Calu3 (cell line): Measurements from ENCODE around the gene SS18L1. TPM values are rescaled to one million over a fixed set of nuclear protein-coding genes. Genes with fewer than 3 reads are reported as not detected.

Experiments used
- BruUV-seq: library from RNA; stranded (reverse); fragments of 400-500 nt; replicated peaks from 2 replicates; lab custom pipeline; 2021; lab: Mats Ljungman, UMichigan
- CTCF ChIA-PET: fragments of 300-600 bp; sonication (Branson Sonifier 250); formaldehyde crosslinking; loops from one replicate; lab custom pipeline; 2022; ENCODE audit warnings: antibody characterized with exemption; lab: Charles Lee
- DNase-seq: peaks from one replicate; pipeline ENCODE4 v3.0.0; 2022
- H3K27ac Mint-ChIP-seq: one replicate; pipeline ENCODE4 v1.8.0; 2022; ENCODE audit warnings: mixed read lengths; ENCODE audit not compliant: unreplicated experiment
- H3K27me3 Mint-ChIP-seq: one replicate; pipeline ENCODE4 v1.8.0; 2022; ENCODE audit warnings: mixed read lengths; ENCODE audit not compliant: unreplicated experiment
- H3K36me3 Mint-ChIP-seq: one replicate; pipeline ENCODE4 v1.8.0; 2022; ENCODE audit warnings: mild to moderate bottlenecking, moderate library complexity, mixed read lengths; ENCODE audit not compliant: insufficient read depth, unreplicated experiment
- H3K4me1 Mint-ChIP-seq: one replicate; pipeline ENCODE4 v1.8.0; 2022; ENCODE audit warnings: mild to moderate bottlenecking, low read depth, mixed read lengths; ENCODE audit not compliant: unreplicated experiment
- H3K4me3 Mint-ChIP-seq: one replicate; pipeline ENCODE4 v1.8.0; 2022; ENCODE audit warnings: mild to moderate bottlenecking, low read depth, moderate library complexity, mixed read lengths; ENCODE audit not compliant: unreplicated experiment
- H3K9me3 Mint-ChIP-seq: one replicate; pipeline ENCODE4 v1.8.0; 2022; ENCODE audit warnings: low read depth, mixed read lengths; ENCODE audit not compliant: unreplicated experiment
- CTCF ChIP-seq: fragments of 200-600 bp; IDR thresholded peaks from one replicate; pipeline ENCODE4 v1.8.0; 2022; ENCODE audit warnings: antibody characterized with exemption; ENCODE audit not compliant: unreplicated experiment
- intact Hi-C: fragments of 100-400 bp; cut with micrococcal nuclease; formaldehyde crosslinking; loops from one replicate; pipeline ENCODE4 v1.10.0; 2022; ENCODE audit not compliant: unreplicated experiment
- total RNA-seq: library from RNA; stranded (reverse); gene quantifications from 2 replicates; pipeline ENCODE4 v1.2.3, GENCODE V29; 2022

The SS18L1 gene
- total RNA-seq, 1 experiment from 2014 or later = 47.4 TPM

GRCh38 chr20:62191781-62192559 lies 48.4 kb downstream of the SS18L1 start:
- intact Hi-C loops = no loop called here
- Mint-ChIP-seq H3K4me3 (no peak overlapping the region), H3K27me3 (no peaks in the 10 kb centered on the region), H3K36me3 (peaks cover 56% of the 10 kb centered on the region), H3K4me1 (peaks cover 11% of the 10 kb centered on the region), H3K27ac (no peak overlapping the region), H3K9me3 (no peaks in the 10 kb centered on the region)
- DNase-seq = no peak
- CTCF ChIA-PET = no interaction called here
- TF ChIP-seq CTCF = no peak
- no TSS peak for BruUV-seq

DNA sequence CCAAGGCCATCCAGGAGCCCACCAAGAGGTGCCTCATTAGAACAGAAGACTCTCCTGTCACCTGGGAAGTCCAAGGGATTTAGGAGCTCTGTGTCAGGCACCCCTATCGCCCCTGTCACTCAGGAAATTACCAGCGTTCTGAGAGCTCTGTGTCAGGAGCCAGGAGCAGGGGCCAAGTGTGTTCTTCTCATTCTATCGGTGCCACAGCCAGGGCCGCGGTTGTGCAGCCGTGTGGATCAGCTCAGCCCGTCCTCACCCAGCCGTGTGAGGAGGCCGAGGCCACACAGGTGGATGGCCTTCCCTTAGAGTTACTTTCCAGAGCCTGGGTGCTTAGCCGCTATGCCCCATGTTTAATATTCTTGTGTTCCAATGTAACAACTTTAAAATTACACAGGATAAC lies 49.1 kb downstream of the SS18L1 start:
- BruUV-seq = no TSS peak
- intact Hi-C loops = no loop called here
- no peaks in the 10 kb centered on the region for H3K27me3 Mint-ChIP-seq
- no peak for DNase-seq
- CTCF ChIA-PET = no interaction called here
- no peaks in the 10 kb centered on the region for H3K9me3 Mint-ChIP-seq
- TF ChIP-seq CTCF = no peak
- H3K27ac Mint-ChIP-seq = no peak overlapping the region
- H3K4me1 Mint-ChIP-seq = peaks cover 5% of the 10 kb centered on the region
- no peak overlapping the region for H3K4me3 Mint-ChIP-seq
- H3K36me3 Mint-ChIP-seq = peaks cover 60% of the 10 kb centered on the region

- H3K9me3 Mint-ChIP-seq = no peaks in the 10 kb centered on the region
- DNase-seq = no peak
- intact Hi-C loops = no loop called here
- peaks cover 67% of the 10 kb centered on the region for H3K36me3 Mint-ChIP-seq
- H3K27ac Mint-ChIP-seq = no peak overlapping the region
- H3K4me1 Mint-ChIP-seq = no peaks in the 10 kb centered on the region
- H3K4me3 Mint-ChIP-seq = no peak overlapping the region
- no peaks in the 10 kb centered on the region for H3K27me3 Mint-ChIP-seq
- BruUV-seq = no TSS peak
- CTCF ChIA-PET = no interaction called here
- no peak for TF ChIP-seq CTCF
Observed at GRCh38 chr20:62193079-62194025, 49.8 kb downstream of the SS18L1 start.

- no TSS peak for BruUV-seq
- Mint-ChIP-seq H3K27ac (no peak overlapping the region), H3K4me1 (no peaks in the 10 kb centered on the region), H3K36me3 (peaks cover 78% of the 10 kb centered on the region), H3K9me3 (no peaks in the 10 kb centered on the region), H3K4me3 (no peak overlapping the region), H3K27me3 (no peaks in the 10 kb centered on the region)
- intact Hi-C loops = no loop called here
- no peak for DNase-seq
- CTCF ChIA-PET = no interaction called here
- TF ChIP-seq CTCF = no peak
Observed at GRCh38 chr20:62195075-62195405, 51.5 kb downstream of the SS18L1 start.
